MG63 (cell line): ENCODE results near the gene TMEM91. TPM values are rescaled to one million over a fixed set of nuclear protein-coding genes. Genes with fewer than 3 reads are reported as not detected.
A peak's percentile ranks its signal among the peaks of the same experiment; 100 is the strongest.
"Not testable (repeated sequence)": the region's sequence is repeated elsewhere in the genome, so short reads cannot be mapped to it uniquely, and the experiment has no call there.

Experiments
- DNase-seq: peaks from one replicate; pipeline ENCODE4 v3.0.0-alpha.2; 2020
- H3K27me3 ChIP-seq: fragments of 250-450 bp; sonication (Bioruptor Pico); 2 replicates; pipeline ENCODE4 v1.5.1; 2020; ENCODE audit warnings: mild to moderate bottlenecking, moderate library complexity
- H3K36me3 ChIP-seq: fragments of 250-450 bp; sonication (Bioruptor Pico); 2 replicates; pipeline ENCODE4 v1.5.1; 2020; ENCODE audit warnings: mild to moderate bottlenecking, moderate library complexity
- H3K4me3 ChIP-seq: fragments of 250-450 bp; sonication (Bioruptor Pico); 2 replicates; pipeline ENCODE4 v1.5.1; 2020; ENCODE audit warnings: mild to moderate bottlenecking, moderate library complexity
- H3K9me3 ChIP-seq: fragments of 250-450 bp; sonication (Bioruptor Pico); 2 replicates; pipeline ENCODE4 v1.5.1; 2020; ENCODE audit warnings: mild to moderate bottlenecking, moderate library complexity
- total RNA-seq: library from RNA; depleted of rRNA; stranded (reverse); fragments of >200 nt; shearing (Covaris generic); gene quantifications from 2 replicates; pipeline ENCODE4 v1.2.3, GENCODE V29; 2014; ENCODE audit warnings: low replicate concordance; rRNA removed

TMEM91 gene
- total RNA-seq = 0.64 and 1.5 TPM in 2 replicates

GRCh38 chr19:41376241-41376997, at the start of gene TMEM91:
Gene TMEM91 (plus strand): TSS chr19:41376533. CDS start chr19:41378310, 1,777 bp downstream.
- H3K27me3 ChIP-seq = no peaks in the 10 kb centered on the region
- DNase-seq = no peak
- H3K9me3 ChIP-seq = no peaks in the 10 kb centered on the region
- H3K36me3 ChIP-seq = peaks cover 15% of the 10 kb centered on the region
- no peak within 1 kb of the TSS for H3K4me3 ChIP-seq

- Histone ChIP-seq H3K9me3 (no peaks in the 10 kb centered on the region), H3K27me3 (no peaks in the 10 kb centered on the region), H3K36me3 (peaks cover 70% of the 10 kb centered on the region), H3K4me3 (peak overlapping the region; percentile 33)
- no peak for DNase-seq
These were observed 49.2 kb upstream of the TMEM91 start for GRCh38 chr19:41327076-41327575.

GRCh38 chr19:41327576-41328156, 48.7 kb upstream of the TMEM91 start:
- H3K36me3 ChIP-seq = peaks cover 70% of the 10 kb centered on the region
- H3K4me3 ChIP-seq = peak overlapping the region; percentile 33
- no peaks in the 10 kb centered on the region for H3K9me3 ChIP-seq
- no peaks in the 10 kb centered on the region for H3K27me3 ChIP-seq
- DNase-seq = peak; percentile 97

- Histone ChIP-seq H3K27me3 (no peaks in the 10 kb centered on the region), H3K36me3 (peaks cover 66% of the 10 kb centered on the region)
These were observed 48.0 kb upstream of the TMEM91 start for GRCh38 chr19:41328157-41328841.

GRCh38 chr19:41328842-41329225, 47.5 kb upstream of the TMEM91 start:
- no peak for DNase-seq
- no peak overlapping the region for H3K4me3 ChIP-seq
- no peaks in the 10 kb centered on the region for H3K9me3 ChIP-seq
- H3K27me3 ChIP-seq = no peaks in the 10 kb centered on the region
- H3K36me3 ChIP-seq = peaks cover 67% of the 10 kb centered on the region

More at GRCh38 chr19:41328157-41328841, 48.0 kb upstream of the TMEM91 start:
- Histone ChIP-seq H3K4me3 (no peak overlapping the region; the same call in 1 of the 2 replicates), H3K9me3 (no peaks in the 10 kb centered on the region)
- peak; percentile 36 for DNase-seq

- no peak for DNase-seq
- H3K9me3 ChIP-seq = no peaks in the 10 kb centered on the region
- peaks cover 61% of the 10 kb centered on the region for H3K36me3 ChIP-seq
- no peaks in the 10 kb centered on the region for H3K27me3 ChIP-seq
- no peak overlapping the region for H3K4me3 ChIP-seq
These were observed 45.9 kb upstream of the TMEM91 start for GRCh38 chr19:41330481-41330880.

GRCh38 chr19:41330946-41331678, 45.2 kb upstream of the TMEM91 start:
- H3K27me3 ChIP-seq = no peaks in the 10 kb centered on the region
- H3K4me3 ChIP-seq = no peak overlapping the region
- H3K9me3 ChIP-seq = no peaks in the 10 kb centered on the region
- no peak for DNase-seq
- peaks cover 58% of the 10 kb centered on the region for H3K36me3 ChIP-seq

GRCh38 chr19:41332000-41332399, 44.3 kb upstream of the TMEM91 start:
- Histone ChIP-seq H3K36me3 (peaks cover 52% of the 10 kb centered on the region), H3K4me3 (no peak overlapping the region), H3K9me3 (no peaks in the 10 kb centered on the region), H3K27me3 (no peaks in the 10 kb centered on the region)
- no peak for DNase-seq

GRCh38 chr19:41332468-41332867, 43.9 kb upstream of the TMEM91 start:
- Histone ChIP-seq H3K36me3 (peaks cover 56% of the 10 kb centered on the region), H3K4me3 (no peak overlapping the region)

GRCh38 chr19:41334793-41335192, 41.5 kb upstream of the TMEM91 start:
- Histone ChIP-seq H3K27me3 (no peaks in the 10 kb centered on the region), H3K9me3 (no peaks in the 10 kb centered on the region), H3K36me3 (peaks cover 59% of the 10 kb centered on the region), H3K4me3 (no peak overlapping the region)
- no peak for DNase-seq

More at GRCh38 chr19:41332468-41332867, 43.9 kb upstream of the TMEM91 start:
- DNase-seq = no peak
- Histone ChIP-seq H3K9me3 (no peaks in the 10 kb centered on the region), H3K27me3 (no peaks in the 10 kb centered on the region)

GRCh38 chr19:41335467-41335866, 40.9 kb upstream of the TMEM91 start:
- H3K36me3 ChIP-seq = peaks cover 58% of the 10 kb centered on the region

GRCh38 chr19:41339936-41340335, 36.4 kb upstream of the TMEM91 start:
- H3K36me3 ChIP-seq = peaks cover 74% of the 10 kb centered on the region
- no peak overlapping the region for H3K4me3 ChIP-seq
- no peak for DNase-seq
- H3K27me3 ChIP-seq = no peaks in the 10 kb centered on the region
- no peaks in the 10 kb centered on the region for H3K9me3 ChIP-seq

More at GRCh38 chr19:41335467-41335866, 40.9 kb upstream of the TMEM91 start:
- Histone ChIP-seq H3K9me3 (no peaks in the 10 kb centered on the region), H3K4me3 (no peak overlapping the region), H3K27me3 (no peaks in the 10 kb centered on the region)
- DNase-seq = no peak

GRCh38 chr19:41341669-41342490, 34.5 kb upstream of the TMEM91 start:
- no peak for DNase-seq
- peaks cover 89% of the 10 kb centered on the region for H3K36me3 ChIP-seq
- H3K9me3 ChIP-seq = no peaks in the 10 kb centered on the region
- H3K27me3 ChIP-seq = no peaks in the 10 kb centered on the region
- H3K4me3 ChIP-seq = no peak overlapping the region

GRCh38 chr19:41344162-41344561, 32.2 kb upstream of the TMEM91 start:
- no peaks in the 10 kb centered on the region for H3K9me3 ChIP-seq
- no peaks in the 10 kb centered on the region for H3K27me3 ChIP-seq
- no peak for DNase-seq
- H3K4me3 ChIP-seq = no peak overlapping the region
- H3K36me3 ChIP-seq = peaks cover 89% of the 10 kb centered on the region

GRCh38 chr19:41346916-41347315, 29.4 kb upstream of the TMEM91 start:
- H3K9me3 ChIP-seq, H3K27me3 ChIP-seq, DNase-seq, H3K4me3 ChIP-seq: not testable (repeated sequence)
- H3K36me3 ChIP-seq = peaks cover 85% of the 10 kb centered on the region
